ENCODE data around the gene CDCA4.
A peak's percentile ranks its signal among the peaks of the same experiment; 100 is the strongest.
"Not testable (repeated sequence)": the region's sequence is repeated elsewhere in the genome, so short reads cannot be mapped to it uniquely, and the experiment has no call there.

Gene CDCA4

GRCh38 chr14:105020815-105021655, at the start of gene CDCA4:
TSS of gene CDCA4 (minus strand) at chr14:105021083. CDS start at chr14:105011929, 9,154 bp downstream.
- peak; percentile 95 to 98 for DNase-seq

DNA sequence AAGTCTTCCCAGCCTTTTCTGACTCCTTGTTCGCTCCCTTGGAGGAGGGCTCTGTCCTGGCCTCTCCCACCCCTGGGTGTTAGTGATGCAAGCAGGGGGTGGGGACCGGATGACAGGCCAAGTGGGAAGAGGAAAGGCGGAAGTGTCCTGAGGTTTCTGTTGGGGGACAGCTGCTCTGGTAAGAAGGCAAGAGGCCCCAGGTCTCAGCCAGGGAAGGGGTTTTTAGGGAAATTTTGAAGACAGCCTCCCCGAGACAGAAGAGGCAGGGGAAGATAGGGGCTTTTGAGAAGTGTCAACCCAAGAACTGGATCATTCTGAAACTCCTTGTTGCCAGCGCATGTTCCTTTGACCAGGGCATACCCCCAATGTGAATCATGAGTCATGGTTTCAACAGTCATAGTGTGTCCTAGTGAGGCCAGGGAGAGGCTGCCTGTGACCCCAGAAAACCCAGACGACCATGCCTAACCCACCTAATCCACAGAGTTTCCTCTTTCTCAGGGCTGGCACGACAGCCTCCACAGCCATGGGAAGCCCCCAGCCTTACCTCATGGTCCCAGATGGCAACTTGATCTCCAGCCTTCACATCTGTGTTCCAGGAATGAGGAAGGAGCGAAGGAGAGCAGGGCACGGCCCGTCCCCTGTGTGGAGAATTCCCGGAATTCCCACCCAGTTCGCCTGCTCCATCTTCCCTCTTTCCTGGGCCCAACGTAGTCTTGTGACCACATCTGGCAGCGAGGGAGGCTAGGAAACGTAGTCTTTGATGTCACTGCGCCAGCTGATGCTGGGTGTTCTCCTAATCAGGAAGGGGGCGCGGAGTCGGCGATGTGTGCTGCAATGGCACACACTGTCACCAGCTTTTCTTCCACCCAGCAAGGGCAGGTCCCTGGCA, 49.2 kb upstream of the CDCA4 start:
- DNase-seq: no peak

DNA sequence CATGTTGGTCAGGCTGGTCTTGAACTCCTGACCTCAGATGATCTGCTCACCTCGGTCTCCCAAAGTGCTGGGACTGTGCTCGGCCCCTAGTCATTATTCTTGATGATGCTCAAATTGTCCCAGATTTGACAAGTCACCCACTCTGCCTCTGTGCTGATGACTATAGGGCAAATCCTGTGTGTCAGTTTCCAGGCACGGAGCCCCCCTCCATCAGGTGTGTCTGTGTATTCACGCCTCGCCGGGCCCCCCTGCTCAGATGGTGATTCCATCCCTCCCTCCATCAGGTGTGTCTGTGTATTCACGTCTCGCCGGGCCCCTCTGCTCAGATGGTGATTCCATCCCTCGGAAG, 48.6 kb upstream of the CDCA4 start:
- no peak for DNase-seq

DNA sequence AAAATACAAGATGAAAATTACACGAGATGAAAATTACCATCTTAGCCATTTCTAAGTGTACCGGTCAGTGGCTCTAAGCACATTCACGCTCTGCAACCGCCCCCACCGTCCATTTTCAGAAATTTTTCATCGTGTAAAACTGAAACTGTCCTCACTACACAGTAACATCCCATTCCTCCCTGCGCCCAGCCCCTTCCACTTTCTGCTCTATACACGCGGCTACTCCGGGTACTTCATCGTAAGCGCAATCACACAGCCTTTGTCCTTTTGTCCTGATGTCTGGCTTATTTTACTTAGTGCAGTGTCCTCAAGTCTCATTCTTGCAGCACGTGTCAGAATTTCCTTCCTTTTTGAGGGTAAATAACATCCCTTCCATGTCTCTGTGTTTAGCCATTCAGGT, 47.9 kb upstream of the CDCA4 start:
- DNase-seq: no peak

DNA sequence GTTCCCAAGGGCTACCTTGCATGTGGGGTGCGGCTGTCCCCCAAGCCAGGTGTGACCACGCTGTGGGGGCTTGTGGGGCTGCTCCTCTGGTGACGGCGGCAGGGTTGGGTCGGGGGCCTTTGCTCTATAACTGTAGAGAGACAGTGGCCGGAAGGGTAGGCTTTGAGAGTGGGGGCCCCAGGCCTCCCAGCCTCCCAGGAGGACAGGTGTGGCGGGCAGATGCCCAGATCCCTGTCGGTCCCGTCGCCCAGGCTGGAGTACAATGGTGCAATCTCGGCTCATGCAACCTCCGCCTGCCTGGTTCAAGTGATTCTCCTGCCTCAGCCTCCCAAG, 47.1 kb upstream of the CDCA4 start:
- DNase-seq: no peak

DNA sequence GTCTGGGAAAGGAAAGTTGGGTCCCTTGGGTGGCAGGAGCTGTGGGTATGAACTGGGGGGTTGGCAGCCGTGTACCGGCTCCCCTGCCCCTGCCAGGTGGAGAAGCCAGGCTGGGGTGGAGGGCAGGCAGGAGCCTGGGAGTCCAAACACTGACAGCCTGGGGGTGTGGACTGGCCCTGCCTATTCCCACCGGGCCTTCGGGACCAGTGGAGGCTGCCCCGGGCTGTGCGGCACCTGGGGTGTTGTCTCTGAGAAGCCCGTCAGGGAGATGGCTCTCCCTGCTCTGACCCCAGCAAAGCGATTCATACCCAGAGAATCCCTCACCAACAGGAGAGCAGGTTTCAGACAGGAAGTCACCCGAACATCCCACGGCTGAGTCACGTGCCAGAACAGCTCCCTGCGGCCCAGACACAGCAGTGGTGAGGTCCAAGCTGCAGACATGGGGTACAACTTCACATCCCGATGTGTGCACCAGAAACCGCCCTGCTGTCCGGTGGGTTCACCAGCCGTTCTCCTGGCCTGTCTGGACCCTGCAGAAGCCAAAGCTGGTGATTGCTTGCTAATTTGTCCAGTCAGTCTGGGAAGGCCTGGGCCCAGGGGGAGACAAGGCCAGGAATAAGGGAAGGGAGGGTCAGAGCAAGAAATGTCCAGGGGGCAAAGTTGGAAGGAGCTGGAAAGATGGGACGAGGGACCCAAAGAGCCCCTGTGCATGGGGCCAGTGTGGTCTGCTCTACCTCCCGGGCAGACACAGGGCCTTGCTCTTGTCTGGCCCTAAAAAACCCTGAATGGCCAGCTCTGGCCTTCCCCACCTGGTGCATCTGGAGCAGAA, 46.5 kb upstream of the CDCA4 start:
- no peak for DNase-seq

- DNase-seq: no peak
These were observed 45.6 kb upstream of the CDCA4 start for GRCh38 chr14:105066240-105067071.

- DNase-seq: no peak
These were observed 44.7 kb upstream of the CDCA4 start, which contains the start of gene GPR132 for GRCh38 chr14:105065280-105066228. TSS of gene GPR132 (minus strand) at chr14:105065430. CDS start at chr14:105055420, 10,010 bp downstream.

GRCh38 chr14:105064721-105065143, 43.8 kb upstream of the CDCA4 start:
- no peak for DNase-seq

GRCh38 chr14:105064001-105064400, 43.1 kb upstream of the CDCA4 start:
- DNase-seq: no peak

- not testable (repeated sequence) for DNase-seq
These were observed 42.6 kb upstream of the CDCA4 start for GRCh38 chr14:105063506-105063905.

GRCh38 chr14:105063056-105063455, 42.2 kb upstream of the CDCA4 start:
- no peak for DNase-seq

GRCh38 chr14:105062048-105062433, 41.2 kb upstream of the CDCA4 start:
- DNase-seq: no peak

- DNase-seq: no peak
These were observed 40.7 kb upstream of the CDCA4 start for GRCh38 chr14:105061428-105062047.

DNA sequence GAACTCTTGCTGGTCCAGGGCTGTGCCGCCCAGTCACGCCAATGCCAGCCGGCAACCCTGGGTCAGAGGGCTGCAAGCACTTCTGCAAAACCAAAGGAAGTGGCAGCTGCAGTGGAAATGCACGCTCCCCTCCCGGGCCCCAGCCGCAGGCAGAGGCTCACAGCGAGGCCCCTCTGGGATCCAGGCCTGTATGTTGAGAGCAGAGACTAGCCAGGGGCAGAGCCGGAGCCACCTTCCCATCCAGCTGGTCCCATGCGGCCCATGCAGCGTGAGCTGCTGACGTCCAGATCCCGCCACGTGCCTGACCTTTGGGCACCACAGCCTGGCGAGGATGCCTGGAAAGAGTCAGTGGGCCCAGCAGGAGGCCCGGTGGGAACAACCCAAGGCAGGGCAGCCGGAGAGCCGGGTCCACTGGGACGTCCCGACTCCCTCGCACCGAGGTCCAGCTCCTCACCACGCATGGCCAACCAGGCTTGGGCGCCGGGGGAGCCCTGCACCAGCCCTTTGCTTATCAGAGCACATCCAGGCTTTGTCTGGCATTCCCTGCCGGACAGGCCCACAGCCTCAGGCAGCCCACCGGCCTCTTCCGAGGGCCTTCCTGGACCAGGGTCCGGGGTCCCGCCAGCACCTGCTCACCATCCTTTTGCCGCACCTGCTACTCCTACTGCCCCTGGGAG, 40.0 kb upstream of the CDCA4 start:
- no peak for DNase-seq

DNA sequence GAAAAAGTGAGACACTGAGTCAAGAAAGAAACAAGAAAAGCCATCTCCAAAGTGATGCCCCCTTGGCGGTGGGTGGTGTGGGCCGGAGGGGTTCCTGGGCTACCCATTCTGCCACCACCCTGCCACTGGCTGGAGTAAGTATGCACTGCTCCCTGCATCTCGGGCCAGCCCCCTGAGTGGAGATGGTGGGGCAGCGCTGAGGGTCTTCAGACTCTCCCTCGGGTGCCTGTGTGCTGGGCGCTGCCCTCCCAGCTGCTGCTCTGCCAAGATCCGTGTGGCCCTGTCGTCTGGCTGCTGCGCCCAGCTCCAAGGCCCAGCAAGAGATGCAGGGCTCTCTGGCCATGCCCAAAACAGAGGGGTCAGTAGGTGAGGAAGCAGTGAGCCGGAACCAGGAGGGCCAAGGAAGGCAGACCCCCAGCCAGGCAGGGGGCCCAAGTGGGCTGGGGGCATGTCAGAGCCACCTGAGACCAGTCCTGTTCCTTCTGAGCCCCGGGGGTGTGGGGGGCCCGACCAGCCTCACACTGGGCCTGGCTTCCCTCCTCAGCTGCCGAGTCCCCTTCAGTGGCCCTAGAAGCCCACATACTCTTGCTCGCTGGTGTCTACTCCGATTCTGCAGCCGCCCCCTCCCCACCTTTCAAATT, 39.2 kb upstream of the CDCA4 start:
- DNase-seq: no peak

DNA sequence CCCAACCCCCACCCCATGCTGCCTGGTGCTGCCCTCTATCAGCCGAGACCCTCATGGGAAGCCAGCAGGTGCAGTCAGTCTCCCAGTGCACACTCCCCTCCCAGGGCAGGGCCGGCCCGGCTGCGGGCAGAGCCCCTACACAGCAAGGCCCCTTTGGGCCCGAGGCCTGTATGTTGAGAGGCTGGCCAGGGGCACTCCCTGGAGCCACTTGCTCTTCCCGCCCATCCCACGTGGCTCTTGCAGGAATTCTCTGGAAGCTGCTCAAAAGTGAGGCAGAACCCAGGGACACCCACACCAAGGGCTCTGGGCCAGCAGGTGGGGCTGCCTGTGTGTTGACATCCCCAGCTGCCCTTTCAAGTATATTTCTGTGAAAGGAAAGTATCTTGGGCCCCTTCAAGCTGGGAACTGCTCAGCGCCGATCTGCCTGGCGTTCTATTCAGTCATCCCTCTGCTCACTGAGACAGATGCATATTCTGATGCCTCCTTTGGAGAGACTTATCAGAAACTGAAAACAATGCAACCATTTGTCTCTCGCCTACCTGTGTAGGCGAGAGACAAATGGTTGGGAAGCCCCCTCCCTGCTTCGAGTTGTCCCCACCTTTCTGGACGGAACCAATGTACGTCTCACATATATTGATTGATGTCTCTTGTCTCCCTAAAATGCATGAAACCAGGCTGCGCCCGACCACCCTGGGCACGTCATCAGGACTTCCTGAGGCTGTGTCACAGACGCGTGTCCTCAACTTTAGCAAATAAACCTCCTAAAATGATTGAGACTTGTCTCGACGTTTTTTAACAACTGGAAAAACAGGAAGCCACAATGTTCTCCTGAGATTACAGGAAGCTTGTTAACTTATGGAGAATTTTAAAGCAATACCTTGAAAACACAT, 38.4 kb upstream of the CDCA4 start:
- DNase-seq: no peak

DNA sequence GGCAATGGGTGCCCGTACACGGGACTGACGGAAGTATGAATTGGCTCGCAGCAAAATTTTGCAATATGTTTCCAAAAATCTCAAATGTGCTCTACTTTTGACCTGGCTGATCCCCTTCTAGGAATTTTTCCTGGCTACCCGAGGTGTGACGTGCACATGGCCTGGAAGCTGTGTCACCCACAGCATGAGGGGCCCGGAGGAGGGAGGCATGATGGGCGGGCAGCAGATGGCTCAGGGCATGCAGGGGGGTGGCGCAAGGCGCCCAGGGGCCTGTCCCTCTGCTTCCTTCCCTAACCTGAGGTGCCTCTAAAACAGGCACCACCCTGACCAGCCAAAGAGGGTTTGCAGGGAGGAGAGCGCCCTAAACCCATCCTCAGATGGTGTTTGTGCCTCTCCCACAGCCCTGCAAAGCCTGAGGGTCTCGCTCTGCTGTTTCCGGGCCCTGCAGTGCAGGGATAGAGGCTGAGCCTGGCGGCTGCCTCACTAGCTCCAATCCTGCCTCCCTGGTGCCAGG, 37.7 kb upstream of the CDCA4 start:
- DNase-seq: no peak

All from SHP77 (cell line).